Measurements from ENCODE around the gene HS6ST3. TPM values are rescaled to one million over a fixed set of nuclear protein-coding genes. Genes with fewer than 3 reads are reported as not detected.

Gene HS6ST3
- total RNA-seq, 1 donor from 2014 or later = under 0.01 TPM

- Histone ChIP-seq H3K4me3 (ENCODE audit: low read depth, low read length) (no peak overlapping the region), H3K36me3 (ENCODE audit: control insufficient read depth, insufficient read depth, low read length) (no peaks in the 10 kb centered on the region), H3K27me3 (ENCODE audit: control insufficient read depth, insufficient read depth, low read length) (no peaks in the 10 kb centered on the region)
- DNase-seq (ENCODE audit: low read depth) (peak; percentile 33), FAIRE-seq (no peak)
- no peak for TF ChIP-seq CTCF (IDR thresholded peaks at IDR 0.05; ENCODE audit: insufficient read depth, low read length, severe bottlenecking)
Observed at GRCh38 chr13:96621634-96622183, 531.8 kb downstream of the HS6ST3 start.

GRCh38 chr13:96629331-96629730, 539.4 kb downstream of the HS6ST3 start:
- FAIRE-seq (no peak), DNase-seq (ENCODE audit: low read depth) (peak; percentile 56)
- TF ChIP-seq CTCF (IDR thresholded peaks at IDR 0.05; ENCODE audit: insufficient read depth, low read length, severe bottlenecking) = no peak
- no peaks in the 10 kb centered on the region for H3K36me3 ChIP-seq (ENCODE audit: control insufficient read depth, insufficient read depth, low read length)
- H3K27me3 ChIP-seq (ENCODE audit: control insufficient read depth, insufficient read depth, low read length) = no peaks in the 10 kb centered on the region
- no peak overlapping the region for H3K4me3 ChIP-seq (ENCODE audit: low read depth, low read length)

- DNase-seq (ENCODE audit: low read depth) (no peak), FAIRE-seq (no peak)
- Histone ChIP-seq H3K36me3 (ENCODE audit: control insufficient read depth, insufficient read depth, low read length) (no peaks in the 10 kb centered on the region), H3K4me3 (ENCODE audit: low read depth, low read length) (no peak overlapping the region), H3K27me3 (ENCODE audit: control insufficient read depth, insufficient read depth, low read length) (no peaks in the 10 kb centered on the region)
- no peak for TF ChIP-seq CTCF (IDR thresholded peaks at IDR 0.05; ENCODE audit: insufficient read depth, low read length, severe bottlenecking)
Observed at GRCh38 chr13:96632536-96633320, 542.8 kb downstream of the HS6ST3 start.

GRCh38 chr13:96636001-96636709, 546.2 kb downstream of the HS6ST3 start:
- FAIRE-seq (no peak), DNase-seq (ENCODE audit: low read depth) (peak; percentile 40)
- Histone ChIP-seq H3K4me3 (ENCODE audit: low read depth, low read length) (no peak overlapping the region), H3K27me3 (ENCODE audit: control insufficient read depth, insufficient read depth, low read length) (no peaks in the 10 kb centered on the region), H3K36me3 (ENCODE audit: control insufficient read depth, insufficient read depth, low read length) (no peaks in the 10 kb centered on the region)
- no peak for TF ChIP-seq CTCF (IDR thresholded peaks at IDR 0.05; ENCODE audit: insufficient read depth, low read length, severe bottlenecking)

- DNase-seq (ENCODE audit: low read depth) (no peak), FAIRE-seq (no peak)
- no peaks in the 10 kb centered on the region for H3K36me3 ChIP-seq (ENCODE audit: control insufficient read depth, insufficient read depth, low read length)
- TF ChIP-seq CTCF (IDR thresholded peaks at IDR 0.05; ENCODE audit: insufficient read depth, low read length, severe bottlenecking) = no peak
- no peak overlapping the region for H3K4me3 ChIP-seq (ENCODE audit: low read depth, low read length)
- H3K27me3 ChIP-seq (ENCODE audit: control insufficient read depth, insufficient read depth, low read length) = no peaks in the 10 kb centered on the region
Observed at GRCh38 chr13:96637039-96637438, 547.1 kb downstream of the HS6ST3 start.

All from bronchial epithelial cell (primary cell).